Activated gamma-delta T cell treated with Interleukin-2 at 50 U/mL for 16 hours (primary cell): ENCODE data around the gene GAL3ST3.

ENCODE experiments used
- DNase-seq: peaks from one replicate; pipeline ENCODE4 v3.0.0-alpha.2; 2020

Gene GAL3ST3

DNA sequence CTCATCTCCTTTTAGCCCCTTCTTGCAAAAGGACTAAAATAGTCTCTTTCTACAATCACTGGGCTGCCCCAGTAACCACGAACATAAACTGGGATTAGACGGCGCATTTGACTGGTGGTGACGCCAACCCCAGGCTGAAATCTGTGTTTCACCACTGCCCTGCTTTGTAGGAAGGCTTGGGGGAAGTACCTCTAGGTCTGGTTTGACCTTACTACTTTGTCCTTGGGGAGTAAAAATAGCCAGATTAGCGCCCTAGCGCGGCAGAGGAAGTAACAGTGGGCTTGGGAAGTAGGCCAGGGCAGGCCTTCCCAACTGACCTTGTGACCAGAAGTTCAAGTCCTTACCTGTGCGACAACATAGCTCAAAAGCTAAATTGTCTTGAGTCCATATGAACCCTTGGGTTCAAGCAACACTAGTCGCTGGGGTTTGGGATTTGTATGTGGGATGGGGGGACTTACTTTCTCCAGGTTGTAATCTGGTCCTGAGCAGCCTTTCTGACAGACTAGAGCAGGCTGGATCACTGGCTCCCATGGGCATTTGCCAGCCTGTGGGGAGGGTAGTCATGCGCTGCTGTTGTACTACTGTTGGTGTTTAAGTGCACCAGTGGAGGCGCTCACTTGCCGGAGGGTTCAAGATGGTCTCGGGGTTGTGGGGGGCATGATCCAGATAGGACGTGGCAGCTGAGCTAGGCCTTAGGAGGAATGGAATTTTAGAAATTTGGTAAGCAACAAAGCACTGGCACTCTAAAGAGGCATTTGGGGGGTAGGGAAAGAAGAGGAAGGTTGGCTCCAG is 20.2 kb upstream of the GAL3ST3 start:
- peak; percentile 36 for DNase-seq

DNA sequence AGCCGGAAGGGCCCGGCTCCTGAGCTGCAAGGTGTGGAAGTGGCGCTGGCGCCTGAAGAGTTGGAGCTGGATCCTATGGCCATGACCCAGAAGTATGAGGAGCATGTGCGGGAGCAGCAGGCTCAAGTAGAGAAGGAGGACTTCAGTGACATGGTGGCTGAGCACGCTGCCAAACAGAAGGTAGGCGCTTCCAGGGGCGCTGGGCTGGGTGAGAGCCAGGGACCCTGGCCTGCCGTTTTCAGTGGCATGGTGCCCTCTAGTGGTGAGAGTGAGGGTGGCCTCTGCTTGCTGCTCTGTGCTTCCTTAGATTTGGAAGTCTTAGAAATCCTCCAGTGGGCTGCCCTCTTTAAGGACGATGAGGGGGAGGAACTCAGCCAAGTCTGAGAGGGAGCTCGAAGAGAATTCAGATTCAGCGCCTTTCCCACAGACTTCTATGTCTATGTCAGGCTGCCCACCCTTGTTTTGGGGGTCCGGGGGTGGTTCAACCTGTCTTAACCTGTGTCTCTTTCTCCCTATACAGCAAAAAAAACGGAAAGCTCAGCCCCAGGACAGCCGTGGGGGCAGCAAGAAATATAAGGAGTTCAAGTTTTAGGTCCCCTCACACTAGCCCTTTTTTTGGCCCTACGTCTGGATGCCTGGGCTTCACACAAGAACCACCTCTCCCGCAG is 19.3 kb upstream of the GAL3ST3 start:
- DNase-seq = peak; percentile 79

DNA sequence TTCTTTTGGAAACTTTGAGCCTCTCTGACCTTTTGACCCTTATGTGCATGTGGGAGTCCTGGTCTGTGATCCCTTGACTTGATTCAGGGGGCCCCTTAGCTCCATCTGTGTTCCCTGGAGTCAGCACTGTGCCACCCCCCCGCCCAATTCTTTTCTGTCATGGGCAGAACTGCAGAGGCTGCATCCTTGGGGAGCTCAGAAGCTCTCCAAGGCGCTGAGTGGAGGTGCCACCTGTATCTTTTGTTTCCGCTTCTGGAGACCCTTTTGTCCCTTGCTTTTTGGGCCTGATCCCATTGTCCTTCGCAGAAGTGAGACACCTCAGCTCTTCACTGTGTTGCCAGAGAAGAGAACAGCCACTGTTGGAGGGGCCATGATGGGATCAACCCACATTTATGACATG is 18.7 kb upstream of the GAL3ST3 start:
- DNase-seq = no peak

DNA sequence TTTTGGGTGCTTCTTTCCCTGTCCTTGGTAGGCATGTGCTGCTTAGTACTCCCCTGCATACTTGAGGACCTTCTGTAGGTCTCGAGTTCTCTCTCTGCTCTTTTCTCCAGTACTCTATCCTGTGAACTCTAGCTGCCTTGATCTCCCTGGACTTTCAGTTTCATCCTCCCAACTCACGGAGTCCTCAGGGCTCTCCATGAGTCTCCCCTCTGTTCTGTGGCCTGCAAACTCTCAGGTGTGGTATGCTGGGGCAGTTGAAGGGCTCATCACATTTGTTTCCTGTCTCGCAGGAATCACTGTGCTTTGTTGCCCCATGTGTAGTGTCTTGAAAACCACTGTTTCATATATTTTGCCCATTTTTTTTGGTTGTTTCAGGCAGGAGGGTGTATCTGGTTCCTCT is 17.8 kb upstream of the GAL3ST3 start:
- no peak for DNase-seq

DNA sequence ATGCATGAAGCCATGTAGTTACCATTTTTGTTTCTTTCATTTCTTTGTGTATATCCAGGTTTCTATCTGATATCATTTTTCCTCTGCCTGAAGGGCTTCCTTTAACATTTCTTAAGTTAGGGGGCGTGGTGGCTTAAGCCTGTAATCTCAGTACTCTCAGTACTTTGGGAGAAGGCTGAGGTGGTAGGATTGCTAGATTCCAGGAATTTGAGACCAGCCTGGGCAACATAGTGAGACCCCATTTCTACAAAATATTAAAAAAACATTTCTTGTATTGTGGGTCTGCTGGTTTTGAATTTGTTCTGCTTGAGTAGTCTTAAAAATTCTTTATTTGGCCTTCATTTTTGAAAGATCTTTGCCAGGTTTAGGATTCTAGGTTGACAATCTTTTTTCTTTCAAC is 15.6 kb upstream of the GAL3ST3 start:
- DNase-seq = no peak

DNA sequence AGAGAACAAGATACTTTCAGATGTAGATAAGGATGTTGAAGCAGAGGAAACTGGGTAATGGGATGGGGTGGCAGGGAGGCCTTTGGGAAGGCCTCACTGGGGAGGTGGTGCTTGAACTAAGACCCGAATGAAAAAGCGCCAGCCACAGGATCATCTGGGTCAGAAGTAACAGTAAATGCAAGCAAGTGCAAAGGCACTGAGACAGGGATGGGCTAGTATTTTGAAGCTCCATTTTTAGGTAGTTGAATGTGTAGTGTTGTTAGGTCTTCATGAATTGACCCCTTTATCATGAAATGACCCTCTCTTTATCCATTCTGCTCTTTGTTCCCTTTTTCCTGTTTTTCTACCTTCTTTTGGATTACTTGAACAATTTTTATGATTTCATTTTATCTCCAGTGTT is 14.9 kb upstream of the GAL3ST3 start:
- DNase-seq = no peak

DNA sequence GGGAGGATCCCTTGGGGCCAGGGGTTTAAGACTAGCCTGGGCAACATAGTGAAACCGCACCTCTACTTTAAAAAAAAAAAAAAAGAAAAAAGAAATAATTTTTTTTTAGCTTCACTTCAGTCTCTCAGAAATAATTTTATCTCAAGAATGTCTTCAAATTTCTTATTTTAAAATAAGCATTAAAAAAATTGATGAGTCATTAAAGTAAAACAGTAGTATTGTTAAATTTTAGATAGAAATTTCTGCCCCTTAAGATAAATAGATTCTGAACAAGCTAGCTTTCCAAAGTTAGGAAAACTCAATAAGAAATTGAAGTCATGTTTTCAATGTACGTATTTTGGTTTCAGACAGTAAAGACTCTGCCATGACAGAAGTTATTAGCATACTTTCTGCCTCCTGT is 13.4 kb upstream of the GAL3ST3 start:
- no peak for DNase-seq

DNA sequence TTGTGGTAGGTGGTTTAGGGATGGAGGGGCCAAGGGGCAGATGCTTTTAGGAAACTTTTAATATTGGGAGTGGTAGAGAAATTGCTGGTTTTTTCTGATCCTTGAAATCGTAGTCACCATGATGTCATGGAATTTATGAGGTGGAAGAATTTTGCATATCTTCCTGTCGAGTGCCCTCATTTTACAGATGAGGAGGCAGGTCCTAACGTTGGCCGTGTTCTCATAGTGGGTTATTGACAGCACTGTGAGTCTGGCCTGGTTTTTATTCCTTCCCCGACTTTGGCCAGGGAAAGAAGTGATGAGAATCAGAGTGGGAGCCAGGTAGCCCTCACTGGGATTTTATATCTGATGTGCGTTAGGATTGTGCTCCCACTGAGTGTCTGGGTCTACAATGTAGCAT is 12.3 kb upstream of the GAL3ST3 start:
- no peak for DNase-seq

DNA sequence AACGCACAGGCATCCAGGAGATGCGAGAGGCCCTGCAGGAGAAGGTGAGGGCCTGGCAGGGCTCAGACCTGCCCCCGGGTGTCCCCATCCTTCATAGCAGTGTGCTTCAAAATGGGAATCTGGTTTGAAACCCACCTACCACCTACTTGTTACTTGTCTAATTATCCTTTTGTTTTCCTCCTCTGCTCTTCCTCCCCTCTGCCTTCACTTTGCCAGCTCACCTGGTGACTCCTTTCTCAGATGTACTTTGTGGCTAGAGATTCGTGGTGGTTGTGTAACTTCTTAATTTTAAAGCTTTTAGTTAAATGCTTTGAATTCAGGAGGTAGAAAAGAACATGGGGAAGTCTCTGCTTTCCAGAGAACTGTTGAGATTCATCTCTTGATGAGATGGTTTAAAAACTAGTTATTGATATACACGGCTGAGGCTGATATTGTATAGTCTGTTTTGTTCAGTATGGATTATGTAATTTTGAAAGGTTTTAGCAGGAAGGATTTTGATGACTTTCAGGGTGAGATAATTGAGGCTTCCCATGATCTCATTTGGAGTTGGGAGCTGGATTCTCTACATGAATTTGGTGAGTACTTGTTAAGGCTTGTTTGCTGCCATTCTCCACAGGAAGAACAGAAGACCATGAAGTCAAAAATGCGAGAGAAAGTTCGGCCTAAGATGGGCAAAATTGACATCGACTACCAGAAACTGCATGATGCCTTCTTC is 11.2 kb upstream of the GAL3ST3 start:
- DNase-seq = no peak

DNA sequence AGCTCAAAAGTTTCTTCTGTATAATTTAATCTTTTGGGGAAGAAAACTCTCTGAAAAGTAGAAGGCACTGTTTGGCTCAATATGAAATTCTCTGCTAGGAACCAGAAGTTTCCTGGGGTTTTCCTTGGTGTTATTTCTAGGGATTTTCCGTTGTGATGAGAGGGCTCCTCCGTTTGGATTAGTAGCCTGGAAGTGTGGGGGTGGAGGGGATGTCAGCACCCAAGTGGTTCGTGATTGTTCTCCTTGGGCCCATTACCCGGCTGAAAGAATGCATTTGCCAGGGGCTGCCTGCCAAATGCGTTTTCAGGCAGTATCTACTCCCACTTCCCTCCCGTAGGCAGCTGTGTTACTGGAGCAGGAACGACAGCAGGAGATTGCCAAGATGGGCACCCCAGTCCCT is 7.5 kb upstream of the GAL3ST3 start:
- no peak for DNase-seq

DNA sequence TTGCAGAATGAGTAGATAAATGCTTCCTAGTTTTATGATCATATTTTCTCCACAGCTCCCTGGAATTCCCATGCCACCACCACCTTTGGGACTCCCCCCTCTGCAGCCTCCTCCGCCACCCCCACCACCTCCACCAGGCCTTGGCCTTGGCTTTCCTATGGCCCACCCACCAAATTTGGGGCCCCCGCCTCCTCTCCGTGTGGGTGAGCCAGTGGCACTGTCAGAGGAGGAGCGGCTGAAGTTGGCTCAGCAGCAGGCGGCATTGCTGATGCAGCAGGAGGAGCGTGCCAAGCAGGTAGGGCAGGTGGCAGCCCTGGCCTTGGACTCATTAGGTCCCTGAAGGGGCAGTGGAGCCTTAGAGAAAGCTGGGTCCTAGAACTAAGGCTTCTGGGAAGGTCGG is 6.1 kb upstream of the GAL3ST3 start:
- no peak for DNase-seq

DNA sequence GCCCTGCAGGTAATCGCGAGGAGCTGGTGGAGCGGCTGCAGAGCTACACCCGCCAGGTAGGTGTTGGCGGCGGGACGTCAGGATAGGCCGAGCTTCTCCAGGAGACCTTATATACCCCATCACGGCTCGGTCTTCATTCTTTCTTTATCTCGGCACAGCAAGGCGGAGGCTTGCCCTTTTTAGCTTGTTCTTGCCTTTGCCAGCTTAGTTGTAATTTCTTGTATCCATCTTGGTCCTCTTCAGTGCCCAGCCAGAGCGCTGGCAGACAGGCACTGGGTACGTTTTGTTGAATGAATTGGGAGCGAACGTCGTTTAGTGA is 3.7 kb upstream of the GAL3ST3 start:
- no peak for DNase-seq

DNA sequence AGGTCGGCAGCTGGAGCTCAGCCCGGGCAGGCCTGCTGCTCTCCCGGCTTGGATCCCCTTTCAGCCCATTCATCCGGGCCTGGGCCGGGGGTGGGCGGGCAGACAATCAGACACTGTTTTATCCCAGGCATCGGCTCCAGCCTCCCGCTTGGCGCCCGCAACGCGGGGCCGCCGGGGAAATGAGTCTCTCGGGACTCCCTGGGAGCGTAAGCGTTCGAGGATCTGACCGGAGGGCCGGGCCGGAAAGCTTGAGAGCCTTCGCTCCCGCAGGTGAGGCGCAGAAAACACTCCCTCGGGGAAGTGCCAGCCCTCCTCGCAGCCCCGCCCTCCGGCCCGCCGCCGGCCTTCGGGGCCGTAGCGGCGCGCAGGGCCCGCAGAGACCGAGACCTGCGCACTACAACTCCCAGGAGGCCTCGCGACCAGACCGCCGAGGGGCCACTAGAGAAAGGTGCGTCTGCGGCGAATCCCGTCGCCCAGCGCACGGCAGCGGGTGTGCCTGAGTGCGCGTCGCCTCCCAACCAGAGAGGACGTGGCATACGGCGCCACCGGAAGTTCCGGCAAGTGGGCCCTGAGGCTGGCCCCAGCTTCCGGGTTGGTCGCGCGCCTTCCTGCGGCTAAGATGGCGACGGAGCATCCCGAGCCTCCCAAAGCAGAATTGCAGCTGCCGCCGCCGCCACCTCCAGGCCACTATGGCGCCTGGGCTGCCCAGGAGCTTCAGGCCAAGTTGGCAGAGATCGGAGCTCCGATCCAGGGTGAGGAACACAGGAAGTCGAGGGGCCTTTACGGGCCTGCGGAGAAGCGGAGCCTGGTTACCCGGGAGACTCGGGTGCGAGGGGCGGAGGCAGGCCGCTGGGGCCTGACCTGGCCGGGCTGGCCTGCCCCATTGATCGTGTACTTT is 3.1 kb upstream of the GAL3ST3 start, which contains the start of gene SF3B2:
TSS of gene SF3B2 (plus strand) at position 599 of the 898 bp plus-strand sequence. CDS start at position 620, 21 bp downstream.
- peak; percentile 94 for DNase-seq

DNA sequence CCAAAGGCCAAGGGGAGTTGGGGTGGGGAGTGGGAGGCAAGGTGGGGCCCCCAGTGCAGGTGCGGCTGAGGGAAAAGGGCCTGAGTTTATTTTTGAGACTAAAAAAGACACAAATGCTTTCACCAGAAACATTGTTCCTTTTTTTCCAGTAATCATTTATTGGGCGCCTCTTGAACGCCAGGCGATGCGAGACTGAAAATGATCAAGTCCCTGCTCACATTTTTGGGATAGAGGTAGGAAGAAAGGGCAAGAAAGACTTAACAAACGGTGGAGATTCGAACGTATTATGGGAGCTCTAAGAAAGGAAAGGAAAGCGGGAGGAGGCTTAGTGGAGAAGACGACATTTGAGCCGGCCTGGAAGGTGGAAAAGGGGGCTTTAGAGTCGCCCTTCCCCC is 2.4 kb upstream of the GAL3ST3 start:
- no peak for DNase-seq

DNA sequence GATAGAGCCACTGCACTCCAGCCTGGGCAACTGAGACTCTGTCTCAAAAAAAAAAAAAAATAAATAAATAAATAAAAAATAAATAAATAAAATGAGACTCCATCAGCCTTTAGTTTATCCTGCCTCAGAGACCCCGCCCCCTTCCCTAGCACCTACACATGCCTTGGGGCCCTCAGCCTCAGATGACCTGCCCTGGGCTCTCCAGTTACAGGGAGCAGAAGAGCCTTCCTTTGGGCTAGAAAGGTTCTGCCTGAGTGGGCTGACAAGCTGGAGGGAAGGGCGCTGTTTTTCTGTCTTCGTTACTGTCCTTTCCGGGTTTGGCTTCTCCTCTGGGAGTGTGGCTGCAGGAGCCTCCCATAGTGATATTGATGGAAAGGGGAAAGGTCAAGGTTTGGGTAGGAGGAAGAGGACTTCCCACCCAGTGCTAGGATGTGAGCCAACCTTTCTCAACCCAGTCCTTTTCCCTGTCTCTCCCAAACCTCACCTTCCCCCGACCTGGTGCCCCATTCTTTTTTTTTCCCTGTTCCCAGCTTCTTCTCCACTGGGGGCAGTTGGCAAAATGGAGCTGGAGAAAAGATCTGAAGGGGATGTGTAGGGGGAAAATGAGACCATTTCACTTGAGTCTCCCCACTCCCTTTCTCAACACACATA is 1.7 kb upstream of the GAL3ST3 start:
- DNase-seq = no peak

DNA sequence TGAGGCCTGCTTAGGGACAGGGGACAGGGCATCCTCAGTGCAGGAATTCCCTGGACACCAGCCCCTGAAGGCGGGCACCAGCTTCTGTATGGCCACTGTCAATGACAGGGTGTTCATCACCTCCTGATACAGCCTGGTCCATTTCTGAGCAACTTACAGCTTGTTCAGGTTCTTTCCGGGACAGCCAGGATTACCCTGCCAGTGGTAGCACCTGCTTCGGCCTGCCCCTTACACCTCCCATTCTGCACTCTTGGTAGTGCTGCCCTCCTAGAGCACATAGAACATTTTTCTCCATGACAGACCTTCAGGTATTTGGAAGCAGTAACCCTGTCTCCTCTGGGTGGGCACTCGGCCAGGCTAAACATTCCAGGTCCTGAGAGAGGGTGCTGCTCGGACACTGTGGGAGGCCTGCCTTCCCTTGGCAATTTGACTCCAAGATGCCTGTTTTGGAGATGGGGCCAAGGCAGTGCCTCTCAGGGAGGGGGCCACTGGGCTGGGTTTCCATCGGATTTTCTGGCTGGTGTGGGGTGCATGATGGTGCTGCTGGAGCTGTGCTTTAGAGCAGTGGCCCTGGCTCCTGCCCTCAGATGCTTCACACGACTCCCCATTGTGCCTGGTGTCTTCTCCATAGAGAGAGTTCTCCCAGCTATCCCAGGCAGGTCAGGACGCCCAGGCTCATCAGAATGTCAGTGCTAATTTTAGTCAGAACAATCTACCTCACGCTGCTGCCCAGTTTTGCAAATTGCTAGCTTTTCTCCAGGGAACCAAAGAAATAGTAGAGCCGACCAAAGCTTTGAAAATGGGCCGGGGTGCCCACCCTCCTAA is 1.2 kb downstream of the GAL3ST3 start:
- no peak for DNase-seq

DNA sequence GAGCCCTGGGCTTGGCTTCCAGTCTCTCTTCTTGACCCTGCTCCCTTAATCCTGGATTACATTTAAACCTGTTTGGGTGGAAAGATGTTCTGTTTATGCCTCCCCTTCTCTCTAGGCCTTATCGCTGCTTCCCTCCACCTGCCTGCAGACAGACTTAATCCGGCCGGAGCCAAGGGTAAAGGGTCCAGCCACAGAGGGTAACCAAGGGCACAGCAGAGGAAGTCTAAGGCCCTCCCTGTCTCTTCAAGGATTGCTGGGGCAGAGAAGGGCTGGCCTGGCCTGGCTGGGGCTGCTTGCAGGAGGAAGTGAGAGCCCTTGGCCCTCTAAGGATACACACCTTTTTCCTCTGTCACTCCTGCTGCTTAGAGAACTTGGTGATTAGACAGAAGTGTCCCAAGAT is 2.1 kb downstream of the GAL3ST3 start:
- DNase-seq = no peak

DNA sequence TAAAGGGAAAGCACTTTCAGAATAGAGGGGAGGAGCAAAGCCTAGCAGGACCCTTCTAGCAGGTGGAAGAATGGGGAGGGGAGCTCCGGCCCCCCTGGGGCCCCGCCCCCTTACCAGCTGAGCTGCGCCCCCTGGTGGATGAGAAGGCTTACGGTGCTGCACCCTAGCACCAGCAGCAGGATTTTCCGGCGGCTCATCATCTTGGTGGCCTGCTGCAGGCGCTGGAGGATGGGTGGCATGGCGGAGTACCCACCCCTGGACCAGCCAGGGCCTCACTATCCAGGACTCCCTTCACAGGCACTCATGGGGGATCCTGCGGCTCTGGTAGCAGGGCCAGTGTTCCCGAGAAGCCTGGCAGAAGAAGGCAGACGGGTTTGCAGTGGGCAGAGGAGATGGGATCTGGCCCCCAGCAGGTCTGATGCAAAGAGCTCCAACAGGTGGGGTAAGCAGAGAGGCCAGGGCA is 3.8 kb downstream of the GAL3ST3 start:
- DNase-seq = peak; percentile 86

DNA sequence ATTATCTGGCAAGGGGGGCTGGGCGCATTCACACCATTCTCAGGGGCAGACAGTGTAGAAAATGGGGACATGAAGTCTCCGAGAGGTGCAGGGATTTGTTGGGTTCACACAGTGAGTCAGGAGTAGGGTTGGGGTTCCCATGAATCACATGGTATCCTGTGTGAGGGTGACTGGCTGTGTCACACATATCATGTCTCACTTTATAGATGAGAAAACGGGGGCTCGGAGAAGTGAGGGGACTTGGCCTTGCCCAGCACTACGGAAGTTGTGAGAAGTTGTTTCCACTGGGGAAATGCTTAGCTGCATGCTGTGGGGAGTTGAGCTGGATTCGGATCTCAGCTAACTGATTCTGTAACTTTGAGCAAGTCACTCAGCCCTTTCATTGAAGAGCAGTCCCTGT is 4.2 kb downstream of the GAL3ST3 start:
- no peak for DNase-seq

DNA sequence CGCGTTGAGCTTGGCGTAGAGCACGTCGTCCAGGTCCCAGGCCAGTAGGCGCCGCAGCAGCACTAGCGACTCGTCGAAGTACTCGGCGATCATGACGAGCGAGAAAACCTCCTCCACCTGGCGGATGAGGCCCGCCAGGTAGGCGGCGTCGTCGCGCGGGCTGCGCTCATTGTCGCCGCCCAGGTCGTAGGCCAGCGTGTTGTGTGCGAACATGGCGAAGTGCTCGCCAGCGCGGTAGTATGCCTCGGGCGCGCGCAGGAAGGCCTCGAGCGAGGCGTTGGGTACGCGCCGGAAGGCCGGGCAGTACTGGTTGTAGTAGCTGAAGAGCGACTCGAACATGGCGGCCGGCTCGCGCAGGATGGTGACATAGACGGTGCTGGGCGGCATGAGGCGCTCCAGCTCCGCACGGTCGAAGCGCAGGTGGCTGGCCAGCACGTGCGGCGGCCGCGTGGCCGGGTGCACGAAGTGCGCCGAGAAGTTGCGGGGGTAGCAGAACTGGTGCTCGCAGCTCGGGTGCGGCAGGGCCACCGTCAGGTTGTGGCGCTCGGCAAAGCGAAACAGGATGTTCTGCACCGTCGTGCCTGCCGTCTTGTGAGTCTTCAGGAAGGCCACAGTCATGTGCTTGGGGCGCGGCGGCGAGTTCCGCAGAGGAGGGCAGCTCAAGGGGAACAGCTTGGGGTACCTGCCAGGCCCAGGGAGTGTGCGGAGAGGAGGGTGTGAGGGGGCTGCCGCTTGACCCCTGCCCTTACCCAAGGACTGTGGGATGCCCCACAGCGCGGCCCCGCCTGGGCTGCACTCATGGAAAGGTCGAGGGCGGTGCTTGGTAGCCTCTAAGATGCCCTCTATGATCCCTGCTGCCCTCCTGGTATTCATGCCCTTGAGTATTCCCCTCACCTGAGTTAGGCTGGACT is 5.7 kb downstream of the GAL3ST3 start:
- DNase-seq = no peak
